Testis (tissue), 2 donors: ENCODE measurements around the gene OLA1.
"Not testable (repeated sequence)": the region's sequence is repeated elsewhere in the genome, so short reads cannot be mapped to it uniquely, and the experiment has no call there.

Experiments
- CTCF ChIP-seq, 3 experiments: fragments of 450-650 bp in 2 of 3; fragments of 200-600 bp in 1 of 3; sonication (generic) in 1 of 3; IDR thresholded peaks; one replicate each; pipeline ENCODE4 v1.5.1; 2016 to 2019; ENCODE audit warnings: antibody characterized with exemption in 3 of 3, mild to moderate bottlenecking in 2 of 3, moderate library complexity in 1 of 3
- POLR2A ChIP-seq: fragments of 450-650 bp; IDR thresholded peaks from one replicate; pipeline ENCODE4 v1.6.1; 2017; ENCODE audit warnings: antibody characterized with exemption, mild to moderate bottlenecking, moderate library complexity

GRCh38 chr2:174245628-174246027 is 2.7 kb downstream of the OLA1 start:
- not testable (repeated sequence) for TF ChIP-seq CTCF (IDR thresholded peaks at IDR 0.05); POLR2A
